ENCODE measurements around the gene NUDT3. TPM values are rescaled to one million over a fixed set of nuclear protein-coding genes. Genes with fewer than 3 reads are reported as not detected.

Gene NUDT3
- total and polyA plus RNA-seq, 9 of the 15 experiments (the other 6 are each of a cell fraction or from before 2014, with no cell fraction given): 5.4 to 81.2 (median 56.4) TPM

DNA sequence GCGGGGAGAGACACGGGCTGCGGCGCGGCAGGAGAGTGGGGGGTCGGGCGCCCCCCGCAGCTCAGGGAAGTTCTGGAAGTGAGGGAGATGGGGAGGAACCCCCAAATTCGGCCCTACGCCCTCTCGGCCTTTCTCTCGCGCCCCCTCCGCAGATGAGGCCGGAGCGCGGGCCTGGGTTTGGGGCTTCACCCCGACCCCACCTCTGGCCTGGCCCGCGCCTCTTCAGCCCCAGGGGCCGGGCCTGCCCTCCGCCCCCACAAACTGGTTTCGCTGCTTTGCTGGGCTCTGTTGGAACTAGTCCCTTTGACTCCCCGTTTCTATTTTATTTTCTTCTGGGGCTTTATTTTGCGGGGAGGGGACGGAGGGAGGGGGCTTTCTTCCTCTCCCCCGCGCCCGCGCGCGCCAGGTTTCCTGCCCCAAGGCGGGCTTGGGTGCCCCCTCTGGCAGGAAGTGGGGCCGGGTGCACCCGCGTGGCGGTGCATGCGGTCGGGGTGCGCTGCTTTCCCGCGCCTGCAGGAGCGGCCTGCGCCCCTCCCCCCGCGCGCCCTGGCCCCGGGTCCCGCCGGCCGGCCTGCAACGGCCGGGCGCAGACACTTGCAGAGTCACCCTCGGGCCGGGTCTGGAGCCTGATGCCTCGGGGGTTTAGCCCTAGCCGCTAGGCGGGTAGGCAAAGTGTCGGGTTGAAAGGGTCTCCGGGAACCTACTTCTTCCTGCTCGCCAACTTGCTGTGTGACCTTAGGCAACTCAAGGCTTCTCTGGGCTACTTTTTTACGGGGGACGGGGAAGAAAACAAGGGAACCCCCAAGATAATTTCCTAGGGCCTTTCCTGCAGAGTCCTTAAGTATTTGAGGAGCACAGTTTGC, 154.5 kb downstream of the NUDT3 start (continued):
- TF ChIP-seq, protein P1, sequence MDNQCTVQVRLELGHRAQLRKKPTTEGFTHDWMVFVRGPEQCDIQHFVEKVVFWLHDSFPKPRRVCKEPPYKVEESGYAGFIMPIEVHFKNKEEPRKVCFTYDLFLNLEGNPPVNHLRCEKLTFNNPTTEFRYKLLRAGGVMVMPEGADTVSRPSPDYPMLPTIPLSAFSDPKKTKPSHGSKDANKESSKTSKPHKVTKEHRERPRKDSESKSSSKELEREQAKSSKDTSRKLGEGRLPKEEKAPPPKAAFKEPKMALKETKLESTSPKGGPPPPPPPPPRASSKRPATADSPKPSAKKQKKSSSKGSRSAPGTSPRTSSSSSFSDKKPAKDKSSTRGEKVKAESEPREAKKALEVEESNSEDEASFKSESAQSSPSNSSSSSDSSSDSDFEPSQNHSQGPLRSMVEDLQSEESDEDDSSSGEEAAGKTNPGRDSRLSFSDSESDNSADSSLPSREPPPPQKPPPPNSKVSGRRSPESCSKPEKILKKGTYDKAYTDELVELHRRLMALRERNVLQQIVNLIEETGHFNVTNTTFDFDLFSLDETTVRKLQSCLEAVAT (IDR thresholded peaks at IDR 0.05): peak; percentile 28 to 50; a peak in 1 of 4 replicates
- no peak for TF ChIP-seq TBP (optimal IDR thresholded peaks at IDR 0.05; ENCODE audit: low read depth, low read length)
- TF ChIP-seq ZNF589 (CRISPR knock-in tag; IDR thresholded peaks at IDR 0.05; ENCODE audit: low read depth): peak; percentile 73; the same call in 1 of the 2 replicates
- TF ChIP-seq JUNB (CRISPR knock-in tag; conservative IDR thresholded peaks at IDR 0.05): no peak
- peak in 1 of 2 experiments; percentile 80; a peak in 2 of 4 replicates for TF ChIP-seq RCOR1 (IDR thresholded peaks at IDR 0.05; ENCODE audit: borderline replicate concordance in 1 of 2, low read depth in 2 of 2, low read length in 2 of 2)
- TF ChIP-seq, protein P2, sequence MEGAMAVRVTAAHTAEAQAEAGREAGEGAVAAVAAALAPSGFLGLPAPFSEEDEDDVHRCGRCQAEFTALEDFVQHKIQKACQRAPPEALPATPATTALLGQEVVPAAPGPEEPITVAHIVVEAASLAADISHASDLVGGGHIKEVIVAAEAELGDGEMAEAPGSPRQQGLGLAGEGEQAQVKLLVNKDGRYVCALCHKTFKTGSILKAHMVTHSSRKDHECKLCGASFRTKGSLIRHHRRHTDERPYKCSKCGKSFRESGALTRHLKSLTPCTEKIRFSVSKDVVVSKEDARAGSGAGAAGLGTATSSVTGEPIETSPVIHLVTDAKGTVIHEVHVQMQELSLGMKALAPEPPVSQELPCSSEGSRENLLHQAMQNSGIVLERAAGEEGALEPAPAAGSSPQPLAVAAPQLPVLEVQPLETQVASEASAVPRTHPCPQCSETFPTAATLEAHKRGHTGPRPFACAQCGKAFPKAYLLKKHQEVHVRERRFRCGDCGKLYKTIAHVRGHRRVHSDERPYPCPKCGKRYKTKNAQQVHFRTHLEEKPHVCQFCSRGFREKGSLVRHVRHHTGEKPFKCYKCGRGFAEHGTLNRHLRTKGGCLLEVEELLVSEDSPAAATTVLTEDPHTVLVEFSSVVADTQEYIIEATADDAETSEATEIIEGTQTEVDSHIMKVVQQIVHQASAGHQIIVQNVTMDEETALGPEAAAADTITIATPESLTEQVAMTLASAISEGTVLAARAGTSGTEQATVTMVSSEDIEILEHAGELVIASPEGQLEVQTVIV (CRISPR knock-in tag; IDR thresholded peaks at IDR 0.05; ENCODE audit: borderline replicate concordance): no peak
- TF ChIP-seq, protein P3, sequence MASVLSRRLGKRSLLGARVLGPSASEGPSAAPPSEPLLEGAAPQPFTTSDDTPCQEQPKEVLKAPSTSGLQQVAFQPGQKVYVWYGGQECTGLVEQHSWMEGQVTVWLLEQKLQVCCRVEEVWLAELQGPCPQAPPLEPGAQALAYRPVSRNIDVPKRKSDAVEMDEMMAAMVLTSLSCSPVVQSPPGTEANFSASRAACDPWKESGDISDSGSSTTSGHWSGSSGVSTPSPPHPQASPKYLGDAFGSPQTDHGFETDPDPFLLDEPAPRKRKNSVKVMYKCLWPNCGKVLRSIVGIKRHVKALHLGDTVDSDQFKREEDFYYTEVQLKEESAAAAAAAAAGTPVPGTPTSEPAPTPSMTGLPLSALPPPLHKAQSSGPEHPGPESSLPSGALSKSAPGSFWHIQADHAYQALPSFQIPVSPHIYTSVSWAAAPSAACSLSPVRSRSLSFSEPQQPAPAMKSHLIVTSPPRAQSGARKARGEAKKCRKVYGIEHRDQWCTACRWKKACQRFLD (CRISPR knock-in tag; IDR thresholded peaks at IDR 0.05): peak; percentile 91
- no peak for TF ChIP-seq HNRNPUL1 (IDR thresholded peaks at IDR 0.05; ENCODE audit: low read length)
- TF ChIP-seq FOXA3 (CRISPR knock-in tag; conservative IDR thresholded peaks at IDR 0.05 in 1 of 2, IDR thresholded peaks at IDR 0.05 in 1 of 2): peak in 1 of 2 experiments; percentile 95; a peak in 2 of 4 replicates
- TF ChIP-seq PHF8 (IDR thresholded peaks at IDR 0.05; ENCODE audit: borderline replicate concordance, low read length): peak; percentile 56; the same call in 1 of the 2 replicates
- TF ChIP-seq MCM2 (IDR thresholded peaks at IDR 0.05; ENCODE audit: low read depth): no peak
- peak; percentile 57; the same call in 1 of the 2 replicates for TF ChIP-seq CHD2 (IDR thresholded peaks at IDR 0.05; ENCODE audit: low read depth, low read length)
- TF ChIP-seq, protein P4, sequence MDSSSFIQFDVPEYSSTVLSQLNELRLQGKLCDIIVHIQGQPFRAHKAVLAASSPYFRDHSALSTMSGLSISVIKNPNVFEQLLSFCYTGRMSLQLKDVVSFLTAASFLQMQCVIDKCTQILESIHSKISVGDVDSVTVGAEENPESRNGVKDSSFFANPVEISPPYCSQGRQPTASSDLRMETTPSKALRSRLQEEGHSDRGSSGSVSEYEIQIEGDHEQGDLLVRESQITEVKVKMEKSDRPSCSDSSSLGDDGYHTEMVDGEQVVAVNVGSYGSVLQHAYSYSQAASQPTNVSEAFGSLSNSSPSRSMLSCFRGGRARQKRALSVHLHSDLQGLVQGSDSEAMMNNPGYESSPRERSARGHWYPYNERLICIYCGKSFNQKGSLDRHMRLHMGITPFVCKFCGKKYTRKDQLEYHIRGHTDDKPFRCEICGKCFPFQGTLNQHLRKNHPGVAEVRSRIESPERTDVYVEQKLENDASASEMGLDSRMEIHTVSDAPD (CRISPR knock-in tag; IDR thresholded peaks at IDR 0.05): peak; percentile 61; the same call in 1 of the 2 replicates
- TF ChIP-seq KLF6 (CRISPR knock-in tag; IDR thresholded peaks at IDR 0.05; ENCODE audit: borderline replicate concordance): 0 out of 2 replicates have a peak, but pooled peaks have one; percentile 28
- peak; percentile 23 for TF ChIP-seq RBM39 (optimal IDR thresholded peaks at IDR 0.05; ENCODE audit: low read depth, low read length)
- no peak for TF ChIP-seq RHOXF2B (CRISPR knock-in tag; conservative IDR thresholded peaks at IDR 0.05)
- no peak for TF ChIP-seq ZNF780A (CRISPR knock-in tag; IDR thresholded peaks at IDR 0.05)
- no peak for TF ChIP-seq MEIS2 (IDR thresholded peaks at IDR 0.05; ENCODE audit: partially characterized antibody)
- no peak for TF ChIP-seq CAMTA2 (CRISPR knock-in tag; conservative IDR thresholded peaks at IDR 0.05)
- peak; percentile 90 for TF ChIP-seq LCOR (CRISPR knock-in tag; IDR thresholded peaks at IDR 0.05)
- peak; percentile 23 for TF ChIP-seq PHF20 (IDR thresholded peaks at IDR 0.05; ENCODE audit: partially characterized antibody)
- TF ChIP-seq HLTF (IDR thresholded peaks at IDR 0.05): no peak
